ENCODE measurements around the gene CHMP4B.

The CHMP4B gene

GRCh38 chr20:33796907-33797544 is 14.1 kb upstream of the CHMP4B start:
- Histone ChIP-seq H3K27me3 (ENCODE audit: control insufficient read depth, insufficient read depth, low read length) (no peaks in the 10 kb centered on the region), H3K4me1 (ENCODE audit: control insufficient read depth, insufficient read depth, low read length) (0 out of 2 replicates have a peak, but pooled peaks cover 3% of the 10 kb centered on the region), H3K36me3 (ENCODE audit: control insufficient read depth, insufficient read depth, low read length) (no peaks in the 10 kb centered on the region), H3K9me3 (ENCODE audit: control insufficient read depth, insufficient read depth, low read length) (no peaks in the 10 kb centered on the region), H3K4me3 (ENCODE audit: low read length) (no peak overlapping the region), H3K27ac (ENCODE audit: low read length) (no peak overlapping the region)
- DNase-seq (ENCODE audit: low read depth, low spot score), result no peak
- 100% methylated on average over 1 of the region's 5 CpGs for WGBS (ENCODE audit: insufficient coverage, insufficient read length)

GRCh38 chr20:33798444-33798843 is 12.7 kb upstream of the CHMP4B start:
- Histone ChIP-seq H3K27me3 (ENCODE audit: control insufficient read depth, insufficient read depth, low read length) (no peaks in the 10 kb centered on the region), H3K9me3 (ENCODE audit: control insufficient read depth, insufficient read depth, low read length) (no peaks in the 10 kb centered on the region), H3K4me3 (ENCODE audit: low read length) (no peak overlapping the region), H3K36me3 (ENCODE audit: control insufficient read depth, insufficient read depth, low read length) (no peaks in the 10 kb centered on the region), H3K27ac (ENCODE audit: low read length) (no peak overlapping the region), H3K4me1 (ENCODE audit: control insufficient read depth, insufficient read depth, low read length) (0 out of 2 replicates have a peak, but pooled peaks cover 3% of the 10 kb centered on the region)
- no peak for DNase-seq (ENCODE audit: low read depth, low spot score)
- no CpG with 5 or more reads among the region's 4 CpGs for WGBS (ENCODE audit: insufficient coverage, insufficient read length)

- H3K4me1 ChIP-seq (ENCODE audit: control insufficient read depth, insufficient read depth, low read length), result no peaks in the 10 kb centered on the region
- H3K27ac ChIP-seq (ENCODE audit: low read length), result no peak overlapping the region
- H3K9me3 ChIP-seq (ENCODE audit: control insufficient read depth, insufficient read depth, low read length), result no peaks in the 10 kb centered on the region
- no peak for DNase-seq (ENCODE audit: low read depth, low spot score)
- whole genome bisulfite sequencing (ENCODE audit: insufficient coverage, insufficient read length), result no CpG with 5 or more reads among the region's 2 CpGs
- no peaks in the 10 kb centered on the region for H3K36me3 ChIP-seq (ENCODE audit: control insufficient read depth, insufficient read depth, low read length)
- H3K27me3 ChIP-seq (ENCODE audit: control insufficient read depth, insufficient read depth, low read length), result no peaks in the 10 kb centered on the region
- H3K4me3 ChIP-seq (ENCODE audit: low read length), result no peak overlapping the region
Observed at GRCh38 chr20:33803921-33804337, 7.2 kb upstream of the CHMP4B start.

- no CpG with 5 or more reads among the region's 3 CpGs for WGBS (ENCODE audit: insufficient coverage, insufficient read length)
- H3K4me3 ChIP-seq (ENCODE audit: low read length), result no peak overlapping the region
Observed at GRCh38 chr20:33808388-33808787, 2.8 kb upstream of the CHMP4B start.

GRCh38 chr20:33810259-33810658 is 889 bp upstream of the CHMP4B start:
- Histone ChIP-seq H3K36me3 (ENCODE audit: control insufficient read depth, insufficient read depth, low read length) (no peaks in the 10 kb centered on the region), H3K4me3 (ENCODE audit: low read length) (no peak overlapping the region), H3K27me3 (ENCODE audit: control insufficient read depth, insufficient read depth, low read length) (no peaks in the 10 kb centered on the region), H3K4me1 (ENCODE audit: control insufficient read depth, insufficient read depth, low read length) (no peaks in the 10 kb centered on the region), H3K9me3 (ENCODE audit: control insufficient read depth, insufficient read depth, low read length) (no peaks in the 10 kb centered on the region), H3K27ac (ENCODE audit: low read length) (no peak overlapping the region)
- no CpG with 5 or more reads among the region's 5 CpGs for WGBS (ENCODE audit: insufficient coverage, insufficient read length)
- no peak for DNase-seq (ENCODE audit: low read depth, low spot score)

More at GRCh38 chr20:33808388-33808787, 2.8 kb upstream of the CHMP4B start:
- DNase-seq (ENCODE audit: low read depth, low spot score), result no peak
- H3K27me3 ChIP-seq (ENCODE audit: control insufficient read depth, insufficient read depth, low read length), result no peaks in the 10 kb centered on the region
- no peaks in the 10 kb centered on the region for H3K9me3 ChIP-seq (ENCODE audit: control insufficient read depth, insufficient read depth, low read length)
- no peaks in the 10 kb centered on the region for H3K36me3 ChIP-seq (ENCODE audit: control insufficient read depth, insufficient read depth, low read length)
- no peaks in the 10 kb centered on the region for H3K4me1 ChIP-seq (ENCODE audit: control insufficient read depth, insufficient read depth, low read length)
- no peak overlapping the region for H3K27ac ChIP-seq (ENCODE audit: low read length)

- no peak overlapping the region for H3K27ac ChIP-seq (ENCODE audit: low read length)
- no peaks in the 10 kb centered on the region for H3K36me3 ChIP-seq (ENCODE audit: control insufficient read depth, insufficient read depth, low read length)
- no peak for DNase-seq (ENCODE audit: low read depth, low spot score)
- H3K4me3 ChIP-seq (ENCODE audit: low read length), result peak overlapping the region; percentile 75
- WGBS (ENCODE audit: insufficient coverage, insufficient read length), result no CpG with 5 or more reads among the region's 12 CpGs
- no peaks in the 10 kb centered on the region for H3K9me3 ChIP-seq (ENCODE audit: control insufficient read depth, insufficient read depth, low read length)
- no peaks in the 10 kb centered on the region for H3K27me3 ChIP-seq (ENCODE audit: control insufficient read depth, insufficient read depth, low read length)
- H3K4me1 ChIP-seq (ENCODE audit: control insufficient read depth, insufficient read depth, low read length), result no peaks in the 10 kb centered on the region
Observed at GRCh38 chr20:33811776-33812151, 616 bp downstream of the CHMP4B start.

GRCh38 chr20:33812152-33812849 is 1.2 kb downstream of the CHMP4B start:
- H3K4me1 ChIP-seq (ENCODE audit: control insufficient read depth, insufficient read depth, low read length), result no peaks in the 10 kb centered on the region
- H3K4me3 ChIP-seq (ENCODE audit: low read length), result peak overlapping the region; percentile 75; the same call in 1 of the 2 replicates
- no peak overlapping the region for H3K27ac ChIP-seq (ENCODE audit: low read length)
- no peaks in the 10 kb centered on the region for H3K36me3 ChIP-seq (ENCODE audit: control insufficient read depth, insufficient read depth, low read length)
- H3K27me3 ChIP-seq (ENCODE audit: control insufficient read depth, insufficient read depth, low read length), result no peaks in the 10 kb centered on the region
- WGBS (ENCODE audit: insufficient coverage, insufficient read length), result no CpG with 5 or more reads among the region's 14 CpGs
- no peak for DNase-seq (ENCODE audit: low read depth, low spot score)
- H3K9me3 ChIP-seq (ENCODE audit: control insufficient read depth, insufficient read depth, low read length), result no peaks in the 10 kb centered on the region

GRCh38 chr20:33812908-33813462 is 1.8 kb downstream of the CHMP4B start:
- H3K27me3 ChIP-seq (ENCODE audit: control insufficient read depth, insufficient read depth, low read length), result no peaks in the 10 kb centered on the region
- no peaks in the 10 kb centered on the region for H3K9me3 ChIP-seq (ENCODE audit: control insufficient read depth, insufficient read depth, low read length)
- no peak overlapping the region; the same call in 1 of the 2 replicates for H3K4me3 ChIP-seq (ENCODE audit: low read length)
- H3K36me3 ChIP-seq (ENCODE audit: control insufficient read depth, insufficient read depth, low read length), result no peaks in the 10 kb centered on the region
- DNase-seq (ENCODE audit: low read depth, low spot score), result no peak
- 100% methylated on average over 1 of the region's 10 CpGs for WGBS (ENCODE audit: insufficient coverage, insufficient read length)
- no peaks in the 10 kb centered on the region for H3K4me1 ChIP-seq (ENCODE audit: control insufficient read depth, insufficient read depth, low read length)
- no peak overlapping the region for H3K27ac ChIP-seq (ENCODE audit: low read length)

GRCh38 chr20:33814238-33814712 is 3.1 kb downstream of the CHMP4B start:
- no peaks in the 10 kb centered on the region for H3K36me3 ChIP-seq (ENCODE audit: control insufficient read depth, insufficient read depth, low read length)
- H3K27me3 ChIP-seq (ENCODE audit: control insufficient read depth, insufficient read depth, low read length), result no peaks in the 10 kb centered on the region
- H3K4me3 ChIP-seq (ENCODE audit: low read length), result no peak overlapping the region
- H3K4me1 ChIP-seq (ENCODE audit: control insufficient read depth, insufficient read depth, low read length), result no peaks in the 10 kb centered on the region
- no CpG with 5 or more reads among the region's 5 CpGs for WGBS (ENCODE audit: insufficient coverage, insufficient read length)
- DNase-seq (ENCODE audit: low read depth, low spot score), result no peak
- H3K27ac ChIP-seq (ENCODE audit: low read length), result no peak overlapping the region
- no peaks in the 10 kb centered on the region for H3K9me3 ChIP-seq (ENCODE audit: control insufficient read depth, insufficient read depth, low read length)

- no peaks in the 10 kb centered on the region for H3K4me1 ChIP-seq (ENCODE audit: control insufficient read depth, insufficient read depth, low read length)
- no peak overlapping the region for H3K27ac ChIP-seq (ENCODE audit: low read length)
- no peaks in the 10 kb centered on the region for H3K36me3 ChIP-seq (ENCODE audit: control insufficient read depth, insufficient read depth, low read length)
- no peak overlapping the region for H3K4me3 ChIP-seq (ENCODE audit: low read length)
- no peak for DNase-seq (ENCODE audit: low read depth, low spot score)
- no peaks in the 10 kb centered on the region for H3K9me3 ChIP-seq (ENCODE audit: control insufficient read depth, insufficient read depth, low read length)
- no CpG with 5 or more reads among the region's 3 CpGs for WGBS (ENCODE audit: insufficient coverage, insufficient read length)
- no peaks in the 10 kb centered on the region for H3K27me3 ChIP-seq (ENCODE audit: control insufficient read depth, insufficient read depth, low read length)
Observed at GRCh38 chr20:33815671-33816070, 4.5 kb downstream of the CHMP4B start.

All from iPS DF 6.9 (cell line).